Stimulated activated naive CD8-positive, alpha-beta T cell treated with anti-CD3 and anti-CD28 coated beads, Interleukin-15, Interleukin-2, amounts not matched to agents 100 U/mL and 50 U/mL, for 24 hours (primary cell): ENCODE results near the gene DSCAML1.
A peak's percentile ranks its signal among the peaks of the same experiment; 100 is the strongest.
"Not testable (repeated sequence)": the region's sequence is repeated elsewhere in the genome, so short reads cannot be mapped to it uniquely, and the experiment has no call there.

Source experiments
- ATAC-seq: fragments of 150-1000 bp; cut with Tn5 transposase; one replicate; pipeline ENCODE4 v1.10.0; 2021
- DNase-seq: peaks from one replicate; pipeline ENCODE4 v3.0.0; 2021

The DSCAML1 gene

GRCh38 chr11:117818041-117818873, 21.2 kb upstream of the DSCAML1 start:
- DNase-seq (peak; percentile 72), ATAC-seq (peak; percentile 51)

DNA sequence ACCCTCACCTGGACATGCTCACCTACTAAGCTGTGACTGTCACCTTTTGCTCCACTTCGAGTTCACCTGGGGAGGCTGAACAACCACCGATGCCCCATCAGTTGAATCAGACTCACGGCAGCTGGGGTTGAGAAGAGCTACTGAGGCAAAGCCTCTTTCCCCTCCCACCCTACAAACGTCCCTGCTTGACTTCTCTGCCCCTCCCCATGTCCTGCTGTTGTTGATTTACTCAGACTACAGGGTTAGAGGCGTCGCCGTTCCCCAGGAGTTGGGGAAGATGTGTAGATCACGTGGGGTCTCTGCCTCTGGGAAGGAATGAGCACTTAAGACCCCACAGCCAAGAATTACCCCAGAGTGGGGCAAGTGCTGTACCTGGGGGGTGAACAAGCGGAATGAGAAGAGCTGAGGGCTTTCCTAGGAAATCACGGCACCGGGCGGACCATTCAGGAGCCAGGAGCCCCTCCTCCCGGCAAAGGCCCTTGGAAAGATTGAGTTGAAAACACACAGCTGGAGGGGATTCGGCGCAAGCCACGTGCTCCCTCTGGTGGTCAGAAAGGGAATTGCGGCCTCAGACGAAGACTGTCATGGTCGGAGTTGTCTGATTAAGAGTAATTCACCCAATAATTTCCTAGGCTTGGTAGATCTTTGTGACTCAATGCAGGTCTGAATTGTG, 20.5 kb upstream of the DSCAML1 start:
- ATAC-seq: peak; percentile 51

DNA sequence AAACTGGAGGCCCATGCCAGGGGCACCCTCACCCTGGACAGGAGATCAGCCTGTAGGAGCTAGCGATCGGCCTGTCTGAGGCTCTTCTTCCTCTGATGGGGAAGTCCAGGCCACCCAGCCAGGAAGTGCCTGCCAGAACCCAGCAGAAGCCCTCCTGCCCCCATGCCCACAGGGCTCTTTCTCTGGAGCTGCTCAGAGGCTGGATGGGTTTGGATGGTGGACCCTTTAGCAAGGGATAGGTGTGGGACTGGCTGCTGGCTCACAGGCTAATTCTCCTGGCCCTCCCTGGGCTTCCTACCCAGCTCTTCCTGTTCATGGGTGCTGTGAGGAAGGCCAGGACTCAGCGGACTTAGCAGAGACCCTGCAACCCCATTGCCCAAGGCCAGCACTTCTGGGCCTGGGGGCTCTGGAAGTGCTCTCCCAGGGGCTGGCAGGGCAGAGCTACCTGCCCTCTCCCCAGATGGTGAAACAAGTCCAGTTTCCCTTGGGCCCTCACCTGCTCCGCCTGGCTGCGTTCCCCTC, 19.9 kb upstream of the DSCAML1 start:
- DNase-seq: peak; percentile 48
- ATAC-seq: no peak

More for the DNA sequence above, 20.5 kb upstream of the DSCAML1 start:
- peak; percentile 95 for DNase-seq

GRCh38 chr11:117816151-117816741, 19.2 kb upstream of the DSCAML1 start:
- no peak for DNase-seq
- no peak for ATAC-seq

- peak; percentile 78 for DNase-seq
- ATAC-seq: peak; percentile 76
Measured at GRCh38 chr11:117815262-117815803, 18.3 kb upstream of the DSCAML1 start.

- DNase-seq (peak; percentile 88), ATAC-seq (peak; percentile 37)
Measured at GRCh38 chr11:117814766-117815261, 17.8 kb upstream of the DSCAML1 start.

DNA sequence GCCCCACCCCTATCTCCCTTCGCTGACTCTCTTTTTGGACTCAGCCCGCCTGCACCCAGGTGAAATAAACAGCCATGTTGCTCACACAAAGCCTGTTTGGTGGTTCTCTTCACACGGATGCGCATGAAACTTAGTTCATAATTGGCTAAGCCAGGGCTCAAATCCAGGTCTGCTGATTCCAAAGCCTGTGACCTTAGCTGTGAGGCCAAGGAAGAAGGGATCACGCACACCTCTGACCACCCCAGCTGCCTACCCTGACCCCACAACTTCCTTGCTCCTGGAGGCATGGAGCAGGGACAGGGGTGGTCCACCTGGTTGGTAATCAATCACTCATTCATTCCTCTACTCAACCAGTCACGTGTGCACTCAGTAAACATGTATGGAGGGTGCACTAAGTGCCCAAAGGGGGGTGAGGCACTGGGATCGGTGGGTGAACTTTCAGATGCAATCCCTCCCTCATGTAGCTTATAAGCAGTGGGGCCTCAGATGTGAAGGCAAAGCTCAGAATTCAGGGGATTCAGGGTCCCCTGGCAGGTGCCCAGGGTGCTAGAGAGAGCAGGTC, 17.3 kb upstream of the DSCAML1 start:
- peak; percentile 1 for ATAC-seq
- DNase-seq: no peak

- DNase-seq, ATAC-seq: not testable (repeated sequence)
Measured at GRCh38 chr11:117810056-117810451, 13.0 kb upstream of the DSCAML1 start.

DNA sequence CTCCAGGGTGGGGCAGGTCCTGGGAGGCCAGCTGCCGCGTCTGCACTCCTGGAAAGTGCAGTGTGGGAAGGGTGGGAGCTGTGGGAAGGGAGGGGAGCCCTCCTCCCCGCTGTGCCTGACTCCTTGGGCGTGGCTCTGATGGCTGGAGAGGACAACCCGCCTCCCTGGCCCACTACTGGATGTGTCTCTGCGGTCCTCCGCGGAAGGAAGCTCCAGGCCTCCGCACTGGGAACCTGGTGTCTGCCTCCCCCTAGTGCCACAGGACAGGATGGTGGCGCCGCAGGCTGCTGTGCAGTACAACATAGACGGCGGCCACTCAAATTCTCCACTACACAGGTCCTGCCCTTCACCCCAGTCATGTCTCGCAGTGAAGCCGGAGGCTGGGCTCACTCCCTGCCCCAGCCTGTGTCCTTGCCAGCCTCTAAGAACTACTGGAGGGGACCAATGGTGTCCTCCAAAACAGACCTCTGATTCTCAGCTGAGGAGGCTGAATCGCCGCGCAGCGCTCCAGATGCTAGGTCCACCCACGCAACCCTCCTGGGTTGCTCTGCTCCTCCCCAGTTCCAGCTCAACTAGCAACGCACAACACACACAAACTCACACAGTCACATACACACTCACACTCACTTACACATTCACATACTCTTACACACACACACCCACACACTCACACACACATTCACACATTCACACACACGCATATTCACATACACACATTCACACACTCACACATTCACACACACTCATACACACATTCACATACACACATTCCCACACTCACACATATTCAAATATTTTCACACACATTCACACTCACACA, 12.4 kb upstream of the DSCAML1 start:
- peak; percentile 91 for ATAC-seq
- peak; percentile 70 for DNase-seq

- ATAC-seq (no peak), DNase-seq (no peak)
Measured at GRCh38 chr11:117808784-117809183, 11.8 kb upstream of the DSCAML1 start.

DNA sequence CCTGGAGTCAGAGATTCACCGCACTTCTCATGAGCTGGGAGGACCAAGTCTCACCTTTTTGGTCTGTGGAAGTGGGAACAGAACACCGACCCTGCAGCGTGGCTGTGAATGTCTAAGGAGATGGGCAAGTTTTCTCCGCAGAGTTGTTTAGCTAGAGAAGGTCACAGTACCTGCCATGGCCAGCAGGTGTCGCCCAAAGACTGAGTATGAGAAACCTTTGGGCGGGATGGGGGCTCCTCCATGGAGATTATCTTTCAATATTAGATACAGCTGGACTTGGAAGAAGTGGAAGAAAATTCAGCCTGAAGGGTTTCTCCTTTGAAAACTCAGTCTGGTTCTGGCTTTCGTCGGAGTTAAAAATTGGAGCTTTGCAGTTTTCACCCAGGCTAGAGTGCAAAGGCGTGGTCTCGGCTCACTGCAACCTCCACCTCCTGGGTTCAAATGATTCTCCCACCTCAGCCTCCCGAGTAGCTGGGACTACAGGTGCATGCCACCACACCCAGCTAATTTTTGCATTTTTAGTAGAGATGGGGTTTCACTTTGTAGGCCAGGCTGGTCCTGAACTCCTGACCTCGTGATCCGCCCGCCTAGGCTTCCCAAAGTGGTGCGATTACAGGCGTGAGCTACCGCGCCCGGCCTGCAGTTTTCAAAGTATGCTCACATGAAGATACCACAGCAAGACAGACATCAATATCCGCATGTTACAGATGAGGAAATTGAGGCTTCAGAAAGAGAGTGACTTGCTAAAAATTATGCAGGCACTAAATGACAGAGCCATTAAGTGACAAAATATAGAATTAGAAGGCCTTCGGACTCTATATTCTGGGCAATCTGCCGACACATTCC, 10.7 kb upstream of the DSCAML1 start:
- ATAC-seq (peak; percentile 62), DNase-seq (peak; percentile 87)

- no peak for DNase-seq
- no peak for ATAC-seq
Measured at GRCh38 chr11:117806846-117807245, 9.8 kb upstream of the DSCAML1 start.

GRCh38 chr11:117805045-117805444, 8.0 kb upstream of the DSCAML1 start:
- no peak for DNase-seq
- ATAC-seq: no peak

- ATAC-seq (no peak), DNase-seq (no peak)
Measured at GRCh38 chr11:117803896-117804295, 6.9 kb upstream of the DSCAML1 start.

DNA sequence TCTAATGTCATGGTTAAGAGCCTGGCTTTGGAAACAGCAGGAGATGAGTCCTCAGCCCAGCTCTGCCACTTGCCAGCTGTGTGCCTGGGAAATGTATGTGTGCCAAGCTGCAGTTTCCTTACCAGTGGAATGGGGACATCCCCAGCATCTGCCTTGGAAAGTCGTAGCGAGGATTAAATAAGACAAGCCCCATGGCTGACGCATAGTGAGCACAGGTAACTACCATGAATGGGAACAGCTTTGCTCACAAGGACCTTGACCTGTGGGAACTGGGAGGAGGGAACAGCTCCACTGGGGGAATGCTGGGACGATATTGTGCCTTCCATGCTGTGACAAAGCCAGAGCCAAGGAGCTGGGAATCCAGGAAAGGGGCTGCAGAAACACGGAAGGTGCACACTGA, 2.6 kb upstream of the DSCAML1 start:
- ATAC-seq (no peak), DNase-seq (no peak)

- ATAC-seq (no peak), DNase-seq (no peak)
Measured at GRCh38 chr11:117796456-117796871, 552 bp downstream of the DSCAML1 start.

GRCh38 chr11:117795638-117796455, 1.2 kb downstream of the DSCAML1 start:
- ATAC-seq (no peak), DNase-seq (no peak)

- DNase-seq (no peak), ATAC-seq (no peak)
Measured at GRCh38 chr11:117794772-117795629, 2.0 kb downstream of the DSCAML1 start.
